ENCODE results near the gene PARD3.

Gene PARD3

GRCh38 chr10:34151931-34152330, 663.2 kb downstream of the PARD3 start:
- no peak overlapping the region for H3K27ac ChIP-seq
- no peak overlapping the region for H3K4me3 ChIP-seq
- H3K27me3 ChIP-seq = no peaks in the 10 kb centered on the region
- intact Hi-C loops (cut with DNase I; ENCODE audit: low total_unique reads) = no loop called here
- H3K36me3 ChIP-seq = no peaks in the 10 kb centered on the region
- DNase-seq = no peak
- H3K9me3 ChIP-seq = no peaks in the 10 kb centered on the region
- no peak for TF ChIP-seq CTCF (IDR thresholded peaks at IDR 0.05)
- H3K4me1 ChIP-seq = no peaks in the 10 kb centered on the region

- H3K27ac ChIP-seq = no peak overlapping the region
- DNase-seq = no peak
- H3K4me1 ChIP-seq = peaks cover 0 to 2% (median 0%) of the 10 kb centered on the region in 4 donors
- TF ChIP-seq CTCF (IDR thresholded peaks at IDR 0.05) = no peak
- H3K9me3 ChIP-seq = no peaks in the 10 kb centered on the region
- H3K36me3 ChIP-seq = no peaks in the 10 kb centered on the region
- no peaks in the 10 kb centered on the region for H3K27me3 ChIP-seq
- no peak overlapping the region for H3K4me3 ChIP-seq
- intact Hi-C loops (cut with DNase I; ENCODE audit: low total_unique reads) = no loop called here
Observed at GRCh38 chr10:34151481-34151880, 663.6 kb downstream of the PARD3 start.

DNA sequence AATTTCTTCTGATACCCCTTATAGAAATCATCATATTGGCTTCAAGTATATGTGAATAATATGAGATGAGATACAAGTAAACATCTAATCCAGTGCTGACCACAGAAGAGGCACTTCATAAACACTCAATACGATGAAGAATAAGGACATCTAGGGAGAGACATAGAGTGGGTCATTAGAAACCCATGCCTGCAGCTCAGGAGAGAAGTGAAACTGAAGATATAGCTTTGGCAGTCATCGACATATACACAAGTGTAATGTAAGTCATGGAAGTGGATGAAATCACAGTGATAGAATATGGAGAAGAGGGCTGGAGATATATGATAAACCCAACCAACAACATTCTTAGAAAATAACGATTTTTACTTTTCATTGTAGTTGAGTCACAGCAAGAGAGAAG, 665.0 kb downstream of the PARD3 start:
- Histone ChIP-seq H3K4me3 (no peak overlapping the region), H3K36me3 (no peaks in the 10 kb centered on the region), H3K4me1 (peaks cover 0 to 16% (median 2%) of the 10 kb centered on the region in 4 donors), H3K27me3 (no peaks in the 10 kb centered on the region), H3K9me3 (no peaks in the 10 kb centered on the region), H3K27ac (no peak overlapping the region)
- intact Hi-C loops (cut with DNase I; ENCODE audit: low total_unique reads) = no loop called here
- DNase-seq = no peak
- TF ChIP-seq CTCF (IDR thresholded peaks at IDR 0.05) = no peak

DNA sequence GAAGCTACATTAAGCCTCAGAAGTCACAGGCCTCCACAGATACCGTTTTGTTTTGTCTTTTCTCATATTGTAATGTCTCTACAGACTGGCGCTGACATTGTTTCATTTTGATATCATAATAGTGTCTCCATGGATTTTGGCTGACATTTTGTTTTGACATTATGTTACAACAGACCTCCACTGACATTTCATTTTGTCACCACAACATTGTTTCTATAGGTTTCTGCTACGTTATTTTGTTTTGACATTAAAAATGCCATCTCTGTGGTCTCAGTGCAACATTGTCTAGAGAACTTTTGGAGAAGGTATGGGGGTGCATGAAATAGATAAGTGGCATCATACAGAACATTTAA, 666.8 kb downstream of the PARD3 start:
- H3K9me3 ChIP-seq = no peaks in the 10 kb centered on the region
- H3K27me3 ChIP-seq = no peaks in the 10 kb centered on the region
- H3K27ac ChIP-seq = no peak overlapping the region
- no peak for DNase-seq
- TF ChIP-seq CTCF (IDR thresholded peaks at IDR 0.05) = no peak
- peaks cover 0 to 16% (median 2%) of the 10 kb centered on the region in 4 donors for H3K4me1 ChIP-seq
- H3K36me3 ChIP-seq = no peaks in the 10 kb centered on the region
- intact Hi-C loops (cut with DNase I; ENCODE audit: low total_unique reads) = no loop called here
- no peak overlapping the region for H3K4me3 ChIP-seq

GRCh38 chr10:34147641-34148304, 667.3 kb downstream of the PARD3 start:
- Histone ChIP-seq H3K27me3 (no peaks in the 10 kb centered on the region), H3K36me3 (no peaks in the 10 kb centered on the region), H3K27ac (no peak overlapping the region), H3K4me3 (no peak overlapping the region), H3K9me3 (no peaks in the 10 kb centered on the region), H3K4me1 (peaks cover 0 to 16% (median 2%) of the 10 kb centered on the region in 4 donors)
- no peak for DNase-seq
- intact Hi-C loops (cut with DNase I; ENCODE audit: low total_unique reads) = no loop called here
- no peak for TF ChIP-seq CTCF (IDR thresholded peaks at IDR 0.05)

- Histone ChIP-seq H3K27ac (no peak overlapping the region), H3K27me3 (no peaks in the 10 kb centered on the region), H3K4me3 (no peak overlapping the region), H3K36me3 (no peaks in the 10 kb centered on the region), H3K9me3 (no peaks in the 10 kb centered on the region), H3K4me1 (peaks cover 0 to 16% (median 2%) of the 10 kb centered on the region in 4 donors)
- intact Hi-C loops (cut with DNase I; ENCODE audit: low total_unique reads) = no loop called here
- no peak for DNase-seq
- no peak for TF ChIP-seq CTCF (IDR thresholded peaks at IDR 0.05)
Observed at GRCh38 chr10:34145715-34146114, 669.4 kb downstream of the PARD3 start.
